WTC11 (cell line): ENCODE measurements around the gene AWAT1. TPM values are rescaled to one million over a fixed set of nuclear protein-coding genes. Genes with fewer than 3 reads are reported as not detected.
"Not testable (repeated sequence)": the region's sequence is repeated elsewhere in the genome, so short reads cannot be mapped to it uniquely, and the experiment has no call there.

Experiments used
- ATAC-seq: fragments of 200-7000 bp; cut with Tn5 transposase; 2 replicates; pipeline ENCODE4 v1.10.0; 2021; ENCODE audit warnings: mild to moderate bottlenecking, moderate library complexity
- CTCF ChIA-PET: fragments of 300-600 bp; sonication (Branson Sonifier 250); formaldehyde crosslinking; loops from one replicate; lab custom pipeline; 2021; ENCODE audit warnings: antibody characterized with exemption; lab: Charles Lee
- POLR2A ChIA-PET: fragments of 350-600 bp; sonication (Branson Sonifier 250); formaldehyde crosslinking; loops from one replicate; lab custom pipeline; 2021; ENCODE audit warnings: antibody characterized with exemption; lab: Charles Lee
- DNase-seq: peaks from one replicate; pipeline ENCODE4 v3.0.0; 2021; ENCODE audit warnings: low spot score
- H3K27ac Mint-ChIP-seq: 2 replicates; pipeline ENCODE4 v1.8.0; 2021; ENCODE audit warnings: mixed read lengths
- H3K27me3 Mint-ChIP-seq: 2 replicates; pipeline ENCODE4 v1.8.0; 2021; ENCODE audit warnings: low read depth, mild to moderate bottlenecking, moderate library complexity, mixed read lengths
- H3K36me3 Mint-ChIP-seq: 2 replicates; pipeline ENCODE4 v1.8.0; 2021; ENCODE audit warnings: mixed read lengths
- H3K4me1 Mint-ChIP-seq: 2 replicates; pipeline ENCODE4 v1.8.0; 2022; ENCODE audit warnings: mixed read lengths
- H3K4me3 Mint-ChIP-seq: 2 replicates; pipeline ENCODE4 v1.8.0; 2021; ENCODE audit warnings: mild to moderate bottlenecking, moderate library complexity, mixed read lengths
- H3K9me3 Mint-ChIP-seq: 2 replicates; pipeline ENCODE4 v1.8.0; 2021; ENCODE audit warnings: mixed read lengths
- ATF2 ChIP-seq: sonication (generic); formaldehyde crosslinking; IDR thresholded peaks from 2 replicates; pipeline ENCODE4 v1.8.1; 2022; ENCODE audit warnings: low read depth, missing genetic modification reagents, borderline replicate concordance
- CBFB ChIP-seq: sonication (generic); formaldehyde crosslinking; IDR thresholded peaks from 2 replicates; pipeline ENCODE4 v1.8.1; 2022; ENCODE audit warnings: mild to moderate bottlenecking, low read depth, missing genetic modification reagents
- CDX4 ChIP-seq: fragments of 250-450 bp; sonication (Bioruptor Pico); IDR thresholded peaks from 2 replicates; pipeline ENCODE4 v1.9.0; 2021; ENCODE audit warnings: moderate library complexity, mild to moderate bottlenecking, inconsistent platforms, borderline replicate concordance
- CREM ChIP-seq: sonication (generic); formaldehyde crosslinking; IDR thresholded peaks from 2 replicates; pipeline ENCODE4 v1.8.1; 2022; ENCODE audit warnings: mild to moderate bottlenecking, missing genetic modification reagents, moderate library complexity
- CTCF ChIP-seq: fragments of 200-600 bp; IDR thresholded peaks from 2 replicates; pipeline ENCODE4 v1.8.0; 2022; ENCODE audit warnings: antibody characterized with exemption
- E2F1 ChIP-seq: sonication (generic); formaldehyde crosslinking; IDR thresholded peaks from 2 replicates; pipeline ENCODE4 v1.8.0; 2022; ENCODE audit warnings: mild to moderate bottlenecking, missing genetic modification reagents
- ELF4 ChIP-seq: sonication (generic); formaldehyde crosslinking; IDR thresholded peaks from 2 replicates; pipeline ENCODE4 v1.8.1; 2022; ENCODE audit warnings: low read depth, mild to moderate bottlenecking, moderate library complexity, missing genetic modification reagents
- ESRRA ChIP-seq: sonication (generic); formaldehyde crosslinking; IDR thresholded peaks from 2 replicates; pipeline ENCODE4 v1.8.1; 2022; ENCODE audit warnings: mild to moderate bottlenecking, missing genetic modification reagents, borderline replicate concordance
- ETV6 ChIP-seq: sonication (generic); formaldehyde crosslinking; IDR thresholded peaks from 2 replicates; pipeline ENCODE4 v1.8.1; 2022; ENCODE audit warnings: mild to moderate bottlenecking, missing genetic modification reagents
- GTF2I ChIP-seq: fragments of 250-450 bp; sonication (Bioruptor Pico); conservative IDR thresholded peaks from 2 replicates; pipeline ENCODE4 v1.4.0; 2021; ENCODE audit warnings: mild to moderate bottlenecking
- JUN ChIP-seq: sonication (generic); formaldehyde crosslinking; IDR thresholded peaks from 2 replicates; pipeline ENCODE4 v1.8.0; 2023; ENCODE audit warnings: mild to moderate bottlenecking, missing genetic modification reagents
- OVOL2 ChIP-seq: fragments of 250-450 bp; sonication (Bioruptor Pico); IDR thresholded peaks from 2 replicates; pipeline ENCODE4 v1.9.0; 2021; ENCODE audit warnings: mild to moderate bottlenecking, borderline replicate concordance
- PRRX2 ChIP-seq: fragments of 250-450 bp; sonication (Bioruptor Pico); IDR thresholded peaks from 2 replicates; pipeline ENCODE4 v1.8.0; 2021; ENCODE audit warnings: mild to moderate bottlenecking
- TCF7 ChIP-seq: sonication (generic); formaldehyde crosslinking; IDR thresholded peaks from 2 replicates; pipeline ENCODE4 v1.8.0; 2022; ENCODE audit warnings: mild to moderate bottlenecking, low read depth, missing genetic modification reagents, moderate library complexity
- TEAD1 ChIP-seq: sonication (generic); formaldehyde crosslinking; IDR thresholded peaks from 2 replicates; pipeline ENCODE4 v1.8.0; 2022; ENCODE audit warnings: mild to moderate bottlenecking, missing genetic modification reagents
- TP53 ChIP-seq: sonication (generic); formaldehyde crosslinking; IDR thresholded peaks from 2 replicates; pipeline ENCODE4 v1.8.1; 2023; ENCODE audit warnings: mild to moderate bottlenecking, missing genetic modification reagents
- USF1 ChIP-seq: sonication (generic); formaldehyde crosslinking; IDR thresholded peaks from 2 replicates; pipeline ENCODE4 v1.8.0; 2022; ENCODE audit warnings: mild to moderate bottlenecking, missing genetic modification reagents
- ZBTB21 ChIP-seq: sonication (generic); formaldehyde crosslinking; IDR thresholded peaks from 2 replicates; pipeline ENCODE4 v1.8.1; 2023; ENCODE audit warnings: mild to moderate bottlenecking, missing genetic modification reagents, borderline replicate concordance
- ZNF219 ChIP-seq: sonication (generic); formaldehyde crosslinking; IDR thresholded peaks from 2 replicates; pipeline ENCODE4 v1.8.0; 2023; ENCODE audit warnings: missing genetic modification reagents, mild to moderate bottlenecking, borderline replicate concordance
- ZNF232 ChIP-seq: sonication (generic); formaldehyde crosslinking; IDR thresholded peaks from 2 replicates; pipeline ENCODE4 v1.8.0; 2022; ENCODE audit warnings: mild to moderate bottlenecking, missing genetic modification reagents
- ZNF317 ChIP-seq: sonication (generic); formaldehyde crosslinking; IDR thresholded peaks from 2 replicates; pipeline ENCODE4 v1.8.1; 2023; ENCODE audit warnings: low read depth, mild to moderate bottlenecking, moderate library complexity, missing genetic modification reagents, borderline replicate concordance
- ZNF423 ChIP-seq: fragments of 250-450 bp; sonication (Bioruptor Pico); IDR thresholded peaks from 2 replicates; pipeline ENCODE4 v2.1.2; 2022; ENCODE audit warnings: mild to moderate bottlenecking, moderate library complexity
- total RNA-seq: library from RNA; stranded (reverse); gene quantifications from 3 replicates; pipeline ENCODE4 v1.2.3, GENCODE V29; 2021
- TF ChIP-seq, protein P1 (sequence below): sonication (generic); formaldehyde crosslinking; IDR thresholded peaks from 2 replicates; pipeline ENCODE4 v1.8.1; 2023; ENCODE audit warnings: mild to moderate bottlenecking, missing genetic modification reagents, moderate library complexity

AWAT1 gene
- total RNA-seq, 1 experiment from 2014 or later = not detected

DNA sequence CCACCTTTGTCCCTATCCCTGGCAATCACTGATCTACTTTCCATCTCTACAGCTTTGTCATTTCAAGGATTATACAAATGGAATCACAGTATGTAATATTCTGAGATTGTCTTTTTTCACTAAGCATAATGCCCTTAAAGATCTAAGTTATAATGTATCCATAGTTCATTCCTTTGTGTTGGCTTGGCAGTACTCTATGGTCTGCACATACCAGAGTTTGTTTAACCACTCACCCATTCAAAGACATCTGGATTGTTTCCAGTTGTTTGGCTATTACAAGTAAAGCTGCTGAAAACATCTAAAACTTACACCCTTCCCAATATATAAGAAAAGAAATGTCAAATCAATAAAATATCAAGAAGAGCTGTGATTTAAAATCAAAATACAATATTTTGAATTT is 26.0 kb upstream of the AWAT1 start:
- POLR2A ChIA-PET = no interaction called here
- Mint-ChIP-seq H3K27me3 (peaks cover 11% of the 10 kb centered on the region), H3K27ac (no peak overlapping the region), H3K36me3 (no peaks in the 10 kb centered on the region), H3K4me3 (no peak overlapping the region), H3K4me1 (no peaks in the 10 kb centered on the region), H3K9me3 (peaks cover 10% of the 10 kb centered on the region)
- TF ChIP-seq CBFB (CRISPR knock-in tag) = no peak
- no peak for TF ChIP-seq ZNF232 (CRISPR knock-in tag)
- TF ChIP-seq PRRX2 (CRISPR knock-in tag) = no peak
- no peak for TF ChIP-seq CTCF
- TF ChIP-seq ZNF219 (CRISPR knock-in tag) = no peak
- no peak for TF ChIP-seq GTF2I (CRISPR knock-in tag)
- TF ChIP-seq CDX4 (CRISPR knock-in tag) = no peak
- TF ChIP-seq TCF7 (CRISPR knock-in tag) = no peak
- no peak for TF ChIP-seq TEAD1 (CRISPR knock-in tag)
- DNase-seq (no peak), ATAC-seq (no peak)
- CTCF ChIA-PET = no interaction called here

GRCh38 chrX:70209570-70209969 is 24.9 kb upstream of the AWAT1 start:
- H3K27ac Mint-ChIP-seq, H3K4me1 Mint-ChIP-seq, CTCF ChIA-PET, ATAC-seq, H3K4me3 Mint-ChIP-seq, H3K36me3 Mint-ChIP-seq, DNase-seq, POLR2A ChIA-PET, H3K27me3 Mint-ChIP-seq: not testable (repeated sequence)
- peaks cover 12% of the 10 kb centered on the region for H3K9me3 Mint-ChIP-seq

- Mint-ChIP-seq H3K4me3 (no peak overlapping the region), H3K27ac (no peak overlapping the region), H3K27me3 (no peaks in the 10 kb centered on the region), H3K4me1 (no peaks in the 10 kb centered on the region), H3K36me3 (peaks cover 3% of the 10 kb centered on the region), H3K9me3 (peaks cover under 1% of the 10 kb centered on the region; the same call in 1 of the 2 replicates)
- no peak for ATAC-seq
- DNase-seq = no peak
- POLR2A ChIA-PET = no interaction called here
- CTCF ChIA-PET = interaction anchor here (1.0 to 1.1 kb wide), 2 partner anchors 43 to 54 kb away, joined by 3 to 6 read pairs; no protein-coding TSS in a partner anchor
- TF ChIP-seq ZNF317 (CRISPR knock-in tag) = no peak
- TF ChIP-seq ETV6 (CRISPR knock-in tag) = no peak
- TF ChIP-seq USF1 = no peak
- no peak for TF ChIP-seq ELF4 (CRISPR knock-in tag)
- no peak for TF ChIP-seq ATF2 (CRISPR knock-in tag)
- no peak for TF ChIP-seq CREM
- TF ChIP-seq ZNF423 (CRISPR knock-in tag) = no peak
- no peak for TF ChIP-seq JUN (CRISPR knock-in tag)
- TF ChIP-seq OVOL2 = no peak
- TF ChIP-seq E2F1 (CRISPR knock-in tag) = no peak
- no peak for TF ChIP-seq ESRRA (CRISPR knock-in tag)
- TF ChIP-seq ZBTB21 (CRISPR knock-in tag) = no peak
- TF ChIP-seq, protein P1, sequence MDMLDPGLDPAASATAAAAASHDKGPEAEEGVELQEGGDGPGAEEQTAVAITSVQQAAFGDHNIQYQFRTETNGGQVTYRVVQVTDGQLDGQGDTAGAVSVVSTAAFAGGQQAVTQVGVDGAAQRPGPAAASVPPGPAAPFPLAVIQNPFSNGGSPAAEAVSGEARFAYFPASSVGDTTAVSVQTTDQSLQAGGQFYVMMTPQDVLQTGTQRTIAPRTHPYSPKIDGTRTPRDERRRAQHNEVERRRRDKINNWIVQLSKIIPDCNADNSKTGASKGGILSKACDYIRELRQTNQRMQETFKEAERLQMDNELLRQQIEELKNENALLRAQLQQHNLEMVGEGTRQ (CRISPR knock-in tag) = no peak
- no peak for TF ChIP-seq TP53
Observed at GRCh38 chrX:70219938-70220764, 14.3 kb upstream of the AWAT1 start.
